DND-41 (cell line): ENCODE results near the gene MOV10L1.

Source experiments
- ATAC-seq: fragments of 200-7000 bp; cut with Tn5 transposase; 3 replicates; pipeline ENCODE4 v1.9.1; 2021; ENCODE audit warnings: low read depth; ENCODE audit not compliant: insufficient read depth
- DNase-seq: peaks from one replicate; pipeline ENCODE4 v3.0.0-alpha.2; 2020
- H2AFZ ChIP-seq: 2 replicates; pipeline ENCODE4 v1.6.0; 2012; ENCODE audit warnings: low read depth, low read length
- H3K27ac ChIP-seq: 2 replicates; pipeline ENCODE4 v1.5.1; 2012; ENCODE audit warnings: low read length, inconsistent platforms
- H3K27me3 ChIP-seq: fragments of 200-600 bp; sonication (generic); 2 replicates; pipeline ENCODE4 v1.6.0; 2012; ENCODE audit warnings: low read length, mild to moderate bottlenecking, inconsistent platforms; ENCODE audit not compliant: insufficient read depth, poor library complexity
- H3K36me3 ChIP-seq: 2 replicates; pipeline ENCODE4 v1.5.1; 2012; ENCODE audit warnings: low read length, inconsistent platforms; ENCODE audit not compliant: insufficient read depth
- H3K4me1 ChIP-seq: 2 replicates; pipeline ENCODE4 v1.5.1; 2012; ENCODE audit warnings: mild to moderate bottlenecking, low read length; ENCODE audit not compliant: insufficient read depth
- H3K4me2 ChIP-seq: 2 replicates; pipeline ENCODE4 v1.6.0; 2012; ENCODE audit warnings: mild to moderate bottlenecking, moderate library complexity, low read length, inconsistent platforms; ENCODE audit not compliant: insufficient read depth
- H3K4me3 ChIP-seq, 2 experiments: fragments of 200-600 bp in 1 of 2; shearing (Covaris generic) in 1 of 2; 2 replicates each; pipeline ENCODE4 v1.5.1; 2012 to 2016; ENCODE audit warnings: inconsistent platforms in 2 of 2, low read length in 2 of 2, mild to moderate bottlenecking in 2 of 2, low read depth in 1 of 2, moderate library complexity in 1 of 2
- H3K79me2 ChIP-seq: 2 replicates; pipeline ENCODE4 v1.6.0; 2012; ENCODE audit warnings: low read length, inconsistent platforms; ENCODE audit not compliant: insufficient read depth
- H3K9ac ChIP-seq: 2 replicates; pipeline ENCODE4 v1.6.0; 2012; ENCODE audit warnings: low read depth, mild to moderate bottlenecking, inconsistent platforms, low read length, moderate library complexity
- H3K9me3 ChIP-seq: 2 replicates; pipeline ENCODE4 v1.5.1; 2012; ENCODE audit warnings: low read length, moderate library complexity, mild to moderate bottlenecking, inconsistent platforms; ENCODE audit not compliant: insufficient read depth, severe bottlenecking
- H4K20me1 ChIP-seq: 2 replicates; pipeline ENCODE4 v1.6.0; 2012; ENCODE audit warnings: low read length; ENCODE audit not compliant: insufficient read depth
- CTCF ChIP-seq: IDR thresholded peaks from 2 replicates; pipeline ENCODE4 v1.5.1; 2012; ENCODE audit warnings: borderline replicate concordance, low read length, moderate library complexity, mild to moderate bottlenecking; ENCODE audit not compliant: poor library complexity, severe bottlenecking; ENCODE audit errors: extremely low read depth
- EZH2 ChIP-seq: IDR thresholded peaks from 3 replicates; pipeline ENCODE4 v1.6.1; 2012; ENCODE audit warnings: borderline replicate concordance, low read depth, mild to moderate bottlenecking, moderate library complexity, low read length, inconsistent platforms; ENCODE audit not compliant: severe bottlenecking

MOV10L1 gene

GRCh38 chr22:50186181-50186714 is 96.4 kb downstream of the MOV10L1 start:
- H3K4me3 ChIP-seq: peak overlapping the region; percentile 69 to 89; a peak in 3 of 4 replicates
- no peak for TF ChIP-seq CTCF
- no peak for TF ChIP-seq EZH2
- peaks cover 51% of the 10 kb centered on the region for H3K4me1 ChIP-seq
- H2AFZ ChIP-seq: no peak overlapping the region
- peaks cover 18% of the 10 kb centered on the region for H3K36me3 ChIP-seq
- no peaks in the 10 kb centered on the region for H3K9me3 ChIP-seq
- H3K27me3 ChIP-seq: no peaks in the 10 kb centered on the region
- H3K9ac ChIP-seq: peak overlapping the region; percentile 80
- DNase-seq (peak; percentile 29), ATAC-seq (0 out of 3 replicates have a peak, but pooled peaks have one; percentile 6)
- H4K20me1 ChIP-seq: peaks cover 42% of the 10 kb centered on the region
- peak overlapping the region; percentile 90 for H3K4me2 ChIP-seq
- peak overlapping the region; percentile 78 for H3K27ac ChIP-seq
- H3K79me2 ChIP-seq: peaks cover 49% of the 10 kb centered on the region

- H3K79me2 ChIP-seq: peaks cover 51% of the 10 kb centered on the region
- TF ChIP-seq CTCF (no peak), EZH2 (no peak)
- no peak for ATAC-seq
- peak overlapping the region; percentile 78 for H3K27ac ChIP-seq
- H3K9me3 ChIP-seq: no peaks in the 10 kb centered on the region
- peak overlapping the region; percentile 90 for H3K4me2 ChIP-seq
- peaks cover 58% of the 10 kb centered on the region for H3K4me1 ChIP-seq
- peaks cover 45% of the 10 kb centered on the region for H4K20me1 ChIP-seq
- H3K4me3 ChIP-seq: peak overlapping the region; percentile 69 to 89; a peak in 3 of 4 replicates
- H3K27me3 ChIP-seq: no peaks in the 10 kb centered on the region
- no peak overlapping the region for H2AFZ ChIP-seq
- DNase-seq: peak; percentile 39
- H3K36me3 ChIP-seq: peaks cover 20% of the 10 kb centered on the region
- peak overlapping the region; percentile 80 for H3K9ac ChIP-seq
Observed at GRCh38 chr22:50186761-50187523, 97.1 kb downstream of the MOV10L1 start.

GRCh38 chr22:50188356-50188755 is 98.5 kb downstream of the MOV10L1 start:
- ATAC-seq (no peak), DNase-seq (no peak)
- Histone ChIP-seq H2AFZ (no peak overlapping the region), H4K20me1 (peaks cover 59% of the 10 kb centered on the region), H3K4me2 (peak overlapping the region; percentile 43; the same call in 1 of the 2 replicates), H3K27ac (peak overlapping the region; percentile 84), H3K27me3 (no peaks in the 10 kb centered on the region), H3K4me3 (no peak overlapping the region), H3K79me2 (peaks cover 65% of the 10 kb centered on the region), H3K4me1 (peaks cover 68% of the 10 kb centered on the region), H3K9me3 (no peaks in the 10 kb centered on the region), H3K36me3 (peaks cover 34% of the 10 kb centered on the region), H3K9ac (peak overlapping the region; percentile 51; the same call in 1 of the 2 replicates)
- TF ChIP-seq EZH2 (no peak), CTCF (no peak)
